ENCODE measurements around the gene RBPJL. TPM values are rescaled to one million over a fixed set of nuclear protein-coding genes. Genes with fewer than 3 reads are reported as not detected.

Gene RBPJL
- total RNA-seq, 1 experiment from 2014 or later: 0.85 TPM

DNA sequence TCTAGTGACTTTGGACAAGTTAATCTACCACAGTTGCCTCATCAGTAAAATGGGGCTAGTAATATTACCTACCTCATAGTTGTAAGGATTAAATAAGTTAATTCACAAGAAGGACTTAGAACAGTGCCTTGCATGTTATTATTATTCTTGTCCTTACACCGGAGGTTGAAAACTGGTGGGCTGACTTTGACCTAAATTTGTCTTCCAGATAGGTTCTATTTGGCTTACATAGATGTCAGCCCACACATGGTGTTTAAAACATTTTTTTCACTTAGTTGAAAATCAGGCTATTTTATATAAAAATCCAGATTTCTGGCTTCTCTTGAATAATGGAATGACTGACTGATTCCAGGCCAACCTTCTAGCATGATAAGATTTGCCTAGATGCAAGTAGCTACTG is 59.6 kb downstream of the RBPJL start (continued):
- TF ChIP-seq, protein P1, sequence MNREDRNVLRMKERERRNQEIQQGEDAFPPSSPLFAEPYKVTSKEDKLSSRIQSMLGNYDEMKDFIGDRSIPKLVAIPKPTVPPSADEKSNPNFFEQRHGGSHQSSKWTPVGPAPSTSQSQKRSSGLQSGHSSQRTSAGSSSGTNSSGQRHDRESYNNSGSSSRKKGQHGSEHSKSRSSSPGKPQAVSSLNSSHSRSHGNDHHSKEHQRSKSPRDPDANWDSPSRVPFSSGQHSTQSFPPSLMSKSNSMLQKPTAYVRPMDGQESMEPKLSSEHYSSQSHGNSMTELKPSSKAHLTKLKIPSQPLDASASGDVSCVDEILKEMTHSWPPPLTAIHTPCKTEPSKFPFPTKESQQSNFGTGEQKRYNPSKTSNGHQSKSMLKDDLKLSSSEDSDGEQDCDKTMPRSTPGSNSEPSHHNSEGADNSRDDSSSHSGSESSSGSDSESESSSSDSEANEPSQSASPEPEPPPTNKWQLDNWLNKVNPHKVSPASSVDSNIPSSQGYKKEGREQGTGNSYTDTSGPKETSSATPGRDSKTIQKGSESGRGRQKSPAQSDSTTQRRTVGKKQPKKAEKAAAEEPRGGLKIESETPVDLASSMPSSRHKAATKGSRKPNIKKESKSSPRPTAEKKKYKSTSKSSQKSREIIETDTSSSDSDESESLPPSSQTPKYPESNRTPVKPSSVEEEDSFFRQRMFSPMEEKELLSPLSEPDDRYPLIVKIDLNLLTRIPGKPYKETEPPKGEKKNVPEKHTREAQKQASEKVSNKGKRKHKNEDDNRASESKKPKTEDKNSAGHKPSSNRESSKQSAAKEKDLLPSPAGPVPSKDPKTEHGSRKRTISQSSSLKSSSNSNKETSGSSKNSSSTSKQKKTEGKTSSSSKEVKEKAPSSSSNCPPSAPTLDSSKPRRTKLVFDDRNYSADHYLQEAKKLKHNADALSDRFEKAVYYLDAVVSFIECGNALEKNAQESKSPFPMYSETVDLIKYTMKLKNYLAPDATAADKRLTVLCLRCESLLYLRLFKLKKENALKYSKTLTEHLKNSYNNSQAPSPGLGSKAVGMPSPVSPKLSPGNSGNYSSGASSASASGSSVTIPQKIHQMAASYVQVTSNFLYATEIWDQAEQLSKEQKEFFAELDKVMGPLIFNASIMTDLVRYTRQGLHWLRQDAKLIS (CRISPR knock-in tag; IDR thresholded peaks at IDR 0.05; ENCODE audit: borderline replicate concordance): no peak
- TF ChIP-seq EMX1 (CRISPR knock-in tag; IDR thresholded peaks at IDR 0.05): no peak
- TF ChIP-seq ZNF423 (CRISPR knock-in tag; IDR thresholded peaks at IDR 0.05): no peak
- no peak for TF ChIP-seq NFATC4 (CRISPR knock-in tag; IDR thresholded peaks at IDR 0.05)
- TF ChIP-seq IRF2 (CRISPR knock-in tag; IDR thresholded peaks at IDR 0.05; ENCODE audit: borderline replicate concordance, low read depth): no peak

DNA sequence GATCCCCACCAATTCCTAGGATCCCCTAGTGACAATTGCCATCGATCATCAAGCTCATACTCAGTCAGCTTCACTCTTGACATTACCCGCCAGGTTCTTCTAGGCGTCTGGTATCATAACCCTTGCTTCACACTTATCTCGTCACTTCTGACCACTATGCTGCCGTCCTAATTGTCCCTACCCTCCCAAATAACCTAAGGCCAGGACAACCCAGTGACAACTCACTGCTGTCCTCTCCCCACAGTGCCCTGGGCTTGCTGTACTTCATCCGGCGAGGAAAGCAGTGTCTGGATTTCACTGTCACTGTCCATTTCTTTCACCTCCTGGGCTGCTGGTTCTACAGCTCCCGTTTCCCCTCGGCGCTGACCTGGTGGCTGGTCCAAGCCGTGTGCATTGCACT is 60.0 kb downstream of the RBPJL start:
- DNase-seq (ENCODE audit: low spot score): no peak
- no peaks in the 10 kb centered on the region; the same call in 1 of the 2 replicates for H3K27me3 Mint-ChIP-seq (ENCODE audit: low read depth)
- no peak overlapping the region for H3K4me3 Mint-ChIP-seq
- no peaks in the 10 kb centered on the region for H3K9me3 Mint-ChIP-seq
- CTCF ChIA-PET: interaction anchor here (1.5 to 2.0 kb wide), 2 partner anchors 44 to 70 kb away, joined by 4 to 5 read pairs; no protein-coding TSS in a partner anchor
- ATAC-seq: no peak
- no peaks in the 10 kb centered on the region; the same call in none of the 2 replicates for H3K36me3 Mint-ChIP-seq
- no peak overlapping the region for H3K27ac Mint-ChIP-seq
- peaks cover 11% of the 10 kb centered on the region for H3K4me1 Mint-ChIP-seq
- TF ChIP-seq, protein P2, sequence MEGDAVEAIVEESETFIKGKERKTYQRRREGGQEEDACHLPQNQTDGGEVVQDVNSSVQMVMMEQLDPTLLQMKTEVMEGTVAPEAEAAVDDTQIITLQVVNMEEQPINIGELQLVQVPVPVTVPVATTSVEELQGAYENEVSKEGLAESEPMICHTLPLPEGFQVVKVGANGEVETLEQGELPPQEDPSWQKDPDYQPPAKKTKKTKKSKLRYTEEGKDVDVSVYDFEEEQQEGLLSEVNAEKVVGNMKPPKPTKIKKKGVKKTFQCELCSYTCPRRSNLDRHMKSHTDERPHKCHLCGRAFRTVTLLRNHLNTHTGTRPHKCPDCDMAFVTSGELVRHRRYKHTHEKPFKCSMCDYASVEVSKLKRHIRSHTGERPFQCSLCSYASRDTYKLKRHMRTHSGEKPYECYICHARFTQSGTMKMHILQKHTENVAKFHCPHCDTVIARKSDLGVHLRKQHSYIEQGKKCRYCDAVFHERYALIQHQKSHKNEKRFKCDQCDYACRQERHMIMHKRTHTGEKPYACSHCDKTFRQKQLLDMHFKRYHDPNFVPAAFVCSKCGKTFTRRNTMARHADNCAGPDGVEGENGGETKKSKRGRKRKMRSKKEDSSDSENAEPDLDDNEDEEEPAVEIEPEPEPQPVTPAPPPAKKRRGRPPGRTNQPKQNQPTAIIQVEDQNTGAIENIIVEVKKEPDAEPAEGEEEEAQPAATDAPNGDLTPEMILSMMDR (IDR thresholded peaks at IDR 0.05): no peak
- TF ChIP-seq, protein P3, sequence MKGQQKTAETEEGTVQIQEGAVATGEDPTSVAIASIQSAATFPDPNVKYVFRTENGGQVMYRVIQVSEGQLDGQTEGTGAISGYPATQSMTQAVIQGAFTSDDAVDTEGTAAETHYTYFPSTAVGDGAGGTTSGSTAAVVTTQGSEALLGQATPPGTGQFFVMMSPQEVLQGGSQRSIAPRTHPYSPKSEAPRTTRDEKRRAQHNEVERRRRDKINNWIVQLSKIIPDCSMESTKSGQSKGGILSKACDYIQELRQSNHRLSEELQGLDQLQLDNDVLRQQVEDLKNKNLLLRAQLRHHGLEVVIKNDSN (CRISPR knock-in tag; IDR thresholded peaks at IDR 0.05): no peak
- TF ChIP-seq, protein P4, sequence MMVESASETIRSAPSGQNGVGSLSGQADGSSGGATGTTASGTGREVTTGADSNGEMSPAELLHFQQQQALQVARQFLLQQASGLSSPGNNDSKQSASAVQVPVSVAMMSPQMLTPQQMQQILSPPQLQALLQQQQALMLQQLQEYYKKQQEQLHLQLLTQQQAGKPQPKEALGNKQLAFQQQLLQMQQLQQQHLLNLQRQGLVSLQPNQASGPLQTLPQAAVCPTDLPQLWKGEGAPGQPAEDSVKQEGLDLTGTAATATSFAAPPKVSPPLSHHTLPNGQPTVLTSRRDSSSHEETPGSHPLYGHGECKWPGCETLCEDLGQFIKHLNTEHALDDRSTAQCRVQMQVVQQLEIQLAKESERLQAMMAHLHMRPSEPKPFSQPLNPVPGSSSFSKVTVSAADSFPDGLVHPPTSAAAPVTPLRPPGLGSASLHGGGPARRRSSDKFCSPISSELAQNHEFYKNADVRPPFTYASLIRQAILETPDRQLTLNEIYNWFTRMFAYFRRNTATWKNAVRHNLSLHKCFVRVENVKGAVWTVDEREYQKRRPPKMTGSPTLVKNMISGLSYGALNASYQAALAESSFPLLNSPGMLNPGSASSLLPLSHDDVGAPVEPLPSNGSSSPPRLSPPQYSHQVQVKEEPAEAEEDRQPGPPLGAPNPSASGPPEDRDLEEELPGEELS (CRISPR knock-in tag; IDR thresholded peaks at IDR 0.05): no peak
- TF ChIP-seq HMGA2 (CRISPR knock-in tag; IDR thresholded peaks at IDR 0.05) (no peak), NFE2L1 (CRISPR knock-in tag; IDR thresholded peaks at IDR 0.05) (no peak), RELA (CRISPR knock-in tag; IDR thresholded peaks at IDR 0.05; ENCODE audit: borderline replicate concordance) (no peak), ATF1 (CRISPR knock-in tag; IDR thresholded peaks at IDR 0.05) (no peak), RORB (CRISPR knock-in tag; IDR thresholded peaks at IDR 0.05) (no peak), JUN (CRISPR knock-in tag; IDR thresholded peaks at IDR 0.05) (no peak), ETV6 (CRISPR knock-in tag; IDR thresholded peaks at IDR 0.05) (no peak), ZBTB21 (CRISPR knock-in tag; IDR thresholded peaks at IDR 0.05; ENCODE audit: borderline replicate concordance) (no peak), SMAD4 (CRISPR knock-in tag; IDR thresholded peaks at IDR 0.05) (no peak), OVOL2 (CRISPR knock-in tag; IDR thresholded peaks at IDR 0.05; ENCODE audit: borderline replicate concordance) (no peak), NR2C2 (CRISPR knock-in tag; IDR thresholded peaks at IDR 0.05) (no peak), SP1 (CRISPR knock-in tag; conservative IDR thresholded peaks at IDR 0.05) (no peak)
- TF ChIP-seq, protein P5, sequence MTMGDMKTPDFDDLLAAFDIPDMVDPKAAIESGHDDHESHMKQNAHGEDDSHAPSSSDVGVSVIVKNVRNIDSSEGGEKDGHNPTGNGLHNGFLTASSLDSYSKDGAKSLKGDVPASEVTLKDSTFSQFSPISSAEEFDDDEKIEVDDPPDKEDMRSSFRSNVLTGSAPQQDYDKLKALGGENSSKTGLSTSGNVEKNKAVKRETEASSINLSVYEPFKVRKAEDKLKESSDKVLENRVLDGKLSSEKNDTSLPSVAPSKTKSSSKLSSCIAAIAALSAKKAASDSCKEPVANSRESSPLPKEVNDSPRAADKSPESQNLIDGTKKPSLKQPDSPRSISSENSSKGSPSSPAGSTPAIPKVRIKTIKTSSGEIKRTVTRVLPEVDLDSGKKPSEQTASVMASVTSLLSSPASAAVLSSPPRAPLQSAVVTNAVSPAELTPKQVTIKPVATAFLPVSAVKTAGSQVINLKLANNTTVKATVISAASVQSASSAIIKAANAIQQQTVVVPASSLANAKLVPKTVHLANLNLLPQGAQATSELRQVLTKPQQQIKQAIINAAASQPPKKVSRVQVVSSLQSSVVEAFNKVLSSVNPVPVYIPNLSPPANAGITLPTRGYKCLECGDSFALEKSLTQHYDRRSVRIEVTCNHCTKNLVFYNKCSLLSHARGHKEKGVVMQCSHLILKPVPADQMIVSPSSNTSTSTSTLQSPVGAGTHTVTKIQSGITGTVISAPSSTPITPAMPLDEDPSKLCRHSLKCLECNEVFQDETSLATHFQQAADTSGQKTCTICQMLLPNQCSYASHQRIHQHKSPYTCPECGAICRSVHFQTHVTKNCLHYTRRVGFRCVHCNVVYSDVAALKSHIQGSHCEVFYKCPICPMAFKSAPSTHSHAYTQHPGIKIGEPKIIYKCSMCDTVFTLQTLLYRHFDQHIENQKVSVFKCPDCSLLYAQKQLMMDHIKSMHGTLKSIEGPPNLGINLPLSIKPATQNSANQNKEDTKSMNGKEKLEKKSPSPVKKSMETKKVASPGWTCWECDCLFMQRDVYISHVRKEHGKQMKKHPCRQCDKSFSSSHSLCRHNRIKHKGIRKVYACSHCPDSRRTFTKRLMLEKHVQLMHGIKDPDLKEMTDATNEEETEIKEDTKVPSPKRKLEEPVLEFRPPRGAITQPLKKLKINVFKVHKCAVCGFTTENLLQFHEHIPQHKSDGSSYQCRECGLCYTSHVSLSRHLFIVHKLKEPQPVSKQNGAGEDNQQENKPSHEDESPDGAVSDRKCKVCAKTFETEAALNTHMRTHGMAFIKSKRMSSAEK (CRISPR knock-in tag; IDR thresholded peaks at IDR 0.05; ENCODE audit: borderline replicate concordance): no peak
- TF ChIP-seq, protein P6, sequence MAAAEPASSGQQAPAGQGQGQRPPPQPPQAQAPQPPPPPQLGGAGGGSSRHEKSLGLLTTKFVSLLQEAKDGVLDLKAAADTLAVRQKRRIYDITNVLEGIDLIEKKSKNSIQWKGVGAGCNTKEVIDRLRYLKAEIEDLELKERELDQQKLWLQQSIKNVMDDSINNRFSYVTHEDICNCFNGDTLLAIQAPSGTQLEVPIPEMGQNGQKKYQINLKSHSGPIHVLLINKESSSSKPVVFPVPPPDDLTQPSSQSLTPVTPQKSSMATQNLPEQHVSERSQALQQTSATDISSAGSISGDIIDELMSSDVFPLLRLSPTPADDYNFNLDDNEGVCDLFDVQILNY (CRISPR knock-in tag; IDR thresholded peaks at IDR 0.05): no peak
- POLR2A ChIA-PET: interaction anchor here (0.5 kb wide), 1 partner anchor 66 kb away, joined by 7 read pairs; no protein-coding TSS in a partner anchor

All from WTC11 (cell line).